H1 (cell line): ENCODE data around the gene LMNB1. TPM values are rescaled to one million over a fixed set of nuclear protein-coding genes. Genes with fewer than 3 reads are reported as not detected.

Experiments
- BACH1 ChIP-seq: IDR thresholded peaks from 2 replicates; pipeline ENCODE4 v1.6.1; 2012; ENCODE audit warnings: low read length, improper control_type of control experiment
- BRCA1 ChIP-seq: IDR thresholded peaks from 2 replicates; pipeline ENCODE4 v1.6.1; 2012; ENCODE audit warnings: low read depth, low read length, improper control_type of control experiment
- CBX5 ChIP-seq: fragments of 300-800, 300-1000 bp; sonication (generic); IDR thresholded peaks from 2 replicates; pipeline ENCODE4 v1.7.1; 2016; ENCODE audit warnings: antibody characterized with exemption, low read length, low read depth
- CBX8 ChIP-seq: fragments of 300-800, 300-1000 bp; sonication (generic); IDR thresholded peaks from 2 replicates; pipeline ENCODE4 v1.7.1; 2016; ENCODE audit warnings: low read depth, low read length, borderline replicate concordance
- CREB1 ChIP-seq: IDR thresholded peaks from 2 replicates; pipeline ENCODE4 v1.6.1; 2012; ENCODE audit warnings: inconsistent platforms
- KDM1A ChIP-seq: fragments of 200-600, 300-600 bp; sonication (generic); IDR thresholded peaks from 2 replicates; pipeline ENCODE4 v1.7.1; 2016; ENCODE audit warnings: mild to moderate bottlenecking, low read length, borderline replicate concordance
- POU5F1 ChIP-seq: IDR thresholded peaks from 2 replicates; pipeline ENCODE4 v1.6.1; 2011; ENCODE audit warnings: low read depth, mild to moderate bottlenecking, low read length, moderate library complexity
- RNF2 ChIP-seq: fragments of 200-900, 300-1000 bp; sonication (generic); IDR thresholded peaks from 2 replicates; pipeline ENCODE4 v1.7.1; 2016; ENCODE audit warnings: borderline replicate concordance, low read depth, mild to moderate bottlenecking, antibody characterized with exemption, low read length; ENCODE audit not compliant: poor library complexity, severe bottlenecking; ENCODE audit errors: missing control alignments
- SAP30 ChIP-seq: fragments of 300-600 bp; sonication (generic); IDR thresholded peaks from 2 replicates; pipeline ENCODE4 v1.7.1; 2012; ENCODE audit warnings: low read length, moderate library complexity, mild to moderate bottlenecking, inconsistent platforms; ENCODE audit not compliant: insufficient read depth, insufficient replicate concordance
- SIRT6 ChIP-seq: IDR thresholded peaks from one replicate; pipeline ENCODE4 v1.7.1; 2012; ENCODE audit warnings: low read length, inconsistent platforms
- TAF1 ChIP-seq: IDR thresholded peaks from 2 replicates; pipeline ENCODE4 v1.6.1; 2011; ENCODE audit warnings: mild to moderate bottlenecking, low read depth, low read length
- TAF7 ChIP-seq: optimal IDR thresholded peaks from 2 replicates; pipeline ENCODE3; 2011; ENCODE audit warnings: low read depth, mild to moderate bottlenecking, inconsistent platforms, low read length, moderate library complexity, borderline replicate concordance
- TBP ChIP-seq: IDR thresholded peaks from 2 replicates; pipeline ENCODE4 v1.6.1; 2011; ENCODE audit warnings: low read depth, low read length, improper control_type of control experiment
- polyA plus RNA-seq, 7 experiments: library from polyadenylated mRNA; depleted of rRNA in 3 of 7; stranded (reverse) in 5 of 7; unstranded in 2 of 7; fragments of >200 nt in 5 of 7; fragments of 200-250 nt in 2 of 7; gene quantifications; 1 replicate in 5 of 7; 2 replicates in 1 of 7; 4 replicates in 1 of 7; pipeline versions ENCODE4 v1.2.1 to v1.2.3, GENCODE V29; 2011 to 2013; ENCODE audit warnings: missing spikeins in 2 of 7, mixed read lengths in 2 of 7
- total RNA-seq: library from RNA; stranded (reverse); fragmentation: NEBNext Ultra II Directional; extraction: Animal tissue kit (Norgen Biotek cat#: 25700); gene quantifications from 2 replicates; pipeline ENCODE4 v1.2.1, GENCODE V29; 2021
- TF ChIP-seq, protein P1 (sequence below): IDR thresholded peaks from 2 replicates; pipeline ENCODE4 v1.6.1; 2012; ENCODE audit warnings: low read length, inconsistent platforms
- TF ChIP-seq, protein P2 (sequence below): IDR thresholded peaks from 2 replicates; pipeline ENCODE4 v1.6.1; 2012; ENCODE audit warnings: inconsistent platforms
- TF ChIP-seq, protein P3 (sequence below): IDR thresholded peaks from 2 replicates; pipeline ENCODE4 v1.6.1; 2011; ENCODE audit warnings: low read length, improper control_type of control experiment

LMNB1 gene
- total and polyA plus RNA-seq, 2 of the 8 experiments (the other 6 are each of a cell fraction or from before 2014, with no cell fraction given) = 73.5 to 225 TPM

DNA sequence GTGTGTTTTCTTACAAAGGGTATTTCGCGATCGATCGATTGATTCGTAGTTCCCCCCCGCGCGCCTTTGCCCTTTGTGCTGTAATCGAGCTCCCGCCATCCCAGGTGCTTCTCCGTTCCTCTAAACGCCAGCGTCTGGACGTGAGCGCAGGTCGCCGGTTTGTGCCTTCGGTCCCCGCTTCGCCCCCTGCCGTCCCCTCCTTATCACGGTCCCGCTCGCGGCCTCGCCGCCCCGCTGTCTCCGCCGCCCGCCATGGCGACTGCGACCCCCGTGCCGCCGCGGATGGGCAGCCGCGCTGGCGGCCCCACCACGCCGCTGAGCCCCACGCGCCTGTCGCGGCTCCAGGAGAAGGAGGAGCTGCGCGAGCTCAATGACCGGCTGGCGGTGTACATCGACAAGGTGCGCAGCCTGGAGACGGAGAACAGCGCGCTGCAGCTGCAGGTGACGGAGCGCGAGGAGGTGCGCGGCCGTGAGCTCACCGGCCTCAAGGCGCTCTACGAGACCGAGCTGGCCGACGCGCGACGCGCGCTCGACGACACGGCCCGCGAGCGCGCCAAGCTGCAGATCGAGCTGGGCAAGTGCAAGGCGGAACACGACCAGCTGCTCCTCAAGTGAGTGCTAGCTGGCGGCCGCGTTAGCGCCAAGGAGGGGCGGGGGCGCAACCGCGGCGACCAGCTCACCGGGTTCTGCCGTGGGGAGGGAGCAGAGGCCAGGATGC lies 480 bp downstream of the LMNB1 start (continued):
- TF ChIP-seq BRCA1 (no peak), CREB1 (0 out of 2 replicates have a peak, but pooled peaks have one; percentile 28), KDM1A (no peak), SIRT6 (no peak), RNF2 (no peak), SAP30 (peak; percentile 38), CBX8 (no peak), TBP (no peak), BACH1 (no peak), TAF1 (peak; percentile 18; the same call in 1 of the 2 replicates), TAF7 (peak; percentile 82), POU5F1 (no peak), CBX5 (no peak)
- TF ChIP-seq, protein P1, sequence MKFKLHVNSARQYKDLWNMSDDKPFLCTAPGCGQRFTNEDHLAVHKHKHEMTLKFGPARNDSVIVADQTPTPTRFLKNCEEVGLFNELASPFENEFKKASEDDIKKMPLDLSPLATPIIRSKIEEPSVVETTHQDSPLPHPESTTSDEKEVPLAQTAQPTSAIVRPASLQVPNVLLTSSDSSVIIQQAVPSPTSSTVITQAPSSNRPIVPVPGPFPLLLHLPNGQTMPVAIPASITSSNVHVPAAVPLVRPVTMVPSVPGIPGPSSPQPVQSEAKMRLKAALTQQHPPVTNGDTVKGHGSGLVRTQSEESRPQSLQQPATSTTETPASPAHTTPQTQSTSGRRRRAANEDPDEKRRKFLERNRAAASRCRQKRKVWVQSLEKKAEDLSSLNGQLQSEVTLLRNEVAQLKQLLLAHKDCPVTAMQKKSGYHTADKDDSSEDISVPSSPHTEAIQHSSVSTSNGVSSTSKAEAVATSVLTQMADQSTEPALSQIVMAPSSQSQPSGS = no peak
- TF ChIP-seq, protein P2, sequence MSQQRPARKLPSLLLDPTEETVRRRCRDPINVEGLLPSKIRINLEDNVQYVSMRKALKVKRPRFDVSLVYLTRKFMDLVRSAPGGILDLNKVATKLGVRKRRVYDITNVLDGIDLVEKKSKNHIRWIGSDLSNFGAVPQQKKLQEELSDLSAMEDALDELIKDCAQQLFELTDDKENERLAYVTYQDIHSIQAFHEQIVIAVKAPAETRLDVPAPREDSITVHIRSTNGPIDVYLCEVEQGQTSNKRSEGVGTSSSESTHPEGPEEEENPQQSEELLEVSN = no peak
- TF ChIP-seq, protein P3, sequence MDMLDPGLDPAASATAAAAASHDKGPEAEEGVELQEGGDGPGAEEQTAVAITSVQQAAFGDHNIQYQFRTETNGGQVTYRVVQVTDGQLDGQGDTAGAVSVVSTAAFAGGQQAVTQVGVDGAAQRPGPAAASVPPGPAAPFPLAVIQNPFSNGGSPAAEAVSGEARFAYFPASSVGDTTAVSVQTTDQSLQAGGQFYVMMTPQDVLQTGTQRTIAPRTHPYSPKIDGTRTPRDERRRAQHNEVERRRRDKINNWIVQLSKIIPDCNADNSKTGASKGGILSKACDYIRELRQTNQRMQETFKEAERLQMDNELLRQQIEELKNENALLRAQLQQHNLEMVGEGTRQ = no peak
